Measurements from ENCODE around the gene TUT4.

The TUT4 gene

GRCh38 chr1:52599236-52599635 is 46.3 kb upstream of the TUT4 start:
- ChIA-PET CTCF (no interaction called here), POLR2A (no interaction called here)
- TF ChIP-seq CTCF (IDR thresholded peaks at IDR 0.05; ENCODE audit: control extremely low read depth, extremely low read depth, low read depth, missing control alignments): no peak
- no peak for DNase-seq (ENCODE audit: extremely low spot score)

DNA sequence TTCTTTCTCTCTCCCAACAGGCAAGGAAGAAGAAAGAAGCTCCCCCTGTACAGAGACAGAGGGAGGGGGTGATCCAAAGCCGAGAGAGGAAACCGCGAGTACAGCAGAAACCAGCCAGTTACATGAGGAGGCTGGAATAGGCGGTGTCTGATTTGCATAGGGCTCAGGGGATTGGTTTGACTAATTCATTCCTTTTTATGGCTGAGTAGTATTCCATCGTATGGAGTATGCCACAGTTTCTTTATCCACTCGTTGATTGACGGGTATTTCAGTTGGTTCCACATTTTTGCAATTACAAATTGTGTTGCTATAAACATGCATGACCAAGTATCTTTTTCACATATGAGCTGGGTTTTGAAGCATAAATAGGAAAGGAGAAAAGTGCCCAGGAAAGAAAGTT is 45.8 kb upstream of the TUT4 start:
- no peak for TF ChIP-seq CTCF (IDR thresholded peaks at IDR 0.05; ENCODE audit: control extremely low read depth, extremely low read depth, low read depth, missing control alignments)

DNA sequence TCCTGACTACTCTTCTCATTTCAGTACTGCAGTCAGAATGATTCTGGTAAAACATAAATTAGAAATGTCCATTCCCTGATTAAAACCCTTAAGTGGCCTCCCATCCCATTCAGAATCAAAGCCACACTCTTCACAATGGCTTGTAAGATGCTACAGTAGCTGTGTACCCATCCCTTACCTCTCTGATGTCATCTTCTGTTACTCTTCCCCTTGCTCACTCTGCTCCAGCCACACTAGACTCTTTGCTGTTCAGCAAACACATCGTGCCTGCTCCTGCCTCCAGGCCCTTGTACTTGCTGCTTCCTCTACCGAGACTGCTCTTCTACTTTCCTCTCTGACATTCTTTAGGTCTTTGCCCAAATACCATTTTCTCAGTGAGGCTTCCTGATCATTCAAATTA is 45.0 kb upstream of the TUT4 start:
- no peak for DNase-seq (ENCODE audit: extremely low spot score)
- ChIA-PET CTCF (interaction anchor here (1.4 kb wide), 1 partner anchor 28 kb away, joined by 3 read pairs; no protein-coding TSS in a partner anchor), POLR2A (no interaction called here)
- no peak for TF ChIP-seq CTCF (IDR thresholded peaks at IDR 0.05; ENCODE audit: control extremely low read depth, extremely low read depth, low read depth, missing control alignments)

More for the DNA sequence above, 45.8 kb upstream of the TUT4 start:
- ChIA-PET CTCF (no interaction called here), POLR2A (no interaction called here)
- no peak for DNase-seq (ENCODE audit: extremely low spot score)

- no peak for TF ChIP-seq CTCF (IDR thresholded peaks at IDR 0.05; ENCODE audit: control extremely low read depth, extremely low read depth, low read depth, missing control alignments)
- CTCF ChIA-PET: interaction anchor here (1.7 to 2.2 kb wide), 2 partner anchors 9 to 12 kb away, joined by 5 to 7 read pairs; no protein-coding TSS in a partner anchor
- POLR2A ChIA-PET: no interaction called here
Observed at GRCh38 chr1:52595061-52595460, 42.2 kb upstream of the TUT4 start.

DNA sequence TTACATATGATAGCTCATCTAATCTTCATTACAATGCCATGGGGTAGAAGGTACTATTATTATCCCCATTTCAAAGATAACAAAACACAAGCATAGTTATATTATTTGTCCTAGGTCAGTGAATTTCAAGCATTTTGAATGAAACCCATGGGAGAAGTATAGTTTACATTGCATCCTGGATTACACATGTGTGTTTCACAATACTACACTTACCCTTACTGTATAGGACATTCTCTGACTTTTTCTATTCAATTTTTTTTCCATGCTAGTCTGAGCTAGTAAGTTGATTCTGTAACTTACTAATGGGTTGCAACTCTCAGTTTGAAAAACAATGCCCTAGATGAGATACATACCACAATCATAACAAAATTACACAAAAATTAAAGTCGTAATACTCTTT is 40.6 kb upstream of the TUT4 start:
- ChIA-PET POLR2A (interaction anchor here (0.6 kb wide), 1 partner anchor 12 kb away, joined by 5 read pairs; no protein-coding TSS in a partner anchor), CTCF (interaction anchor here (0.8 to 2.2 kb wide), 8 partner anchors 11 to 93 kb away, joined by 3 to 6 read pairs (median 4); no protein-coding TSS in a partner anchor)
- TF ChIP-seq CTCF (IDR thresholded peaks at IDR 0.05; ENCODE audit: control extremely low read depth, extremely low read depth, low read depth, missing control alignments): no peak
- DNase-seq (ENCODE audit: extremely low spot score): no peak

More at GRCh38 chr1:52595061-52595460, 42.2 kb upstream of the TUT4 start:
- DNase-seq (ENCODE audit: extremely low spot score): no peak

DNA sequence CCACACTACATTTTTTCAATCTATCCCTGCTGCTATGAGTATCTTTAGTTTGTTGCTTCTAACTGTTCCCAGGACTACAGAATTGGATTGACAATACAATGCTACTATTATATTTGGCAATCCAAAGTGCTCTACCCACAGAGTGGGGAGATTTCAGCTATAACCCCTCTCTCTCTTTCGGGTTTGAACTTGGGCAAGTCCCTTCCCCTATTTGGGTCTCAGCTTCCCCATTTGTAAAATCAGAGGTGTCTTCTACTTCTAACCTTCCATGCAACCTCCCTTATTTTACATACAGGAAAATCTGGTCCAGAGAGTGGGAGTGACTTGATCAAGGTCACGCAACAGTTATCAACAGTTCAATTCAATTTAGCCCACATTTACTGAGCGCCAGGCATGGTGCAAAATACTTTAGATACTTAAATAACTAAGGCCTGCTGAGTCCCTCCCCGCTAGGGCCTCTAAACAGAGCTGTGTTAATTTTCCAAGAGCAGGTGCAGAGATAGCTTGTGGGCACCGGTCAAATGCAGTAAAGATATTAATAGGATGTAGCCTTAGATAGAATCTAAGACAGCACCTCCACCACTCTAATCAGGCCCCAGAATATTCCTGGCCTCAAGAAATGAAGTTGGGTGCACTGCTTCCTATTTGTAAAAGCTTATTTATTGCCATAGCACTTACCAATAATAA is 39.9 kb upstream of the TUT4 start:
- TF ChIP-seq CTCF (IDR thresholded peaks at IDR 0.05; ENCODE audit: control extremely low read depth, extremely low read depth, low read depth, missing control alignments): no peak
- POLR2A ChIA-PET: interaction anchor here (0.6 kb wide), 1 partner anchor 66 kb away, joined by 3 read pairs; no protein-coding TSS in a partner anchor
- no peak for DNase-seq (ENCODE audit: extremely low spot score)
- CTCF ChIA-PET: interaction anchor here (0.7 to 2.2 kb wide), 7 partner anchors 10 to 94 kb away, joined by 3 to 6 read pairs (median 5); no protein-coding TSS in a partner anchor
